ENCODE results near the gene NOP10.

The NOP10 gene

GRCh38 chr15:34367101-34368081 lies 24.5 kb upstream of the NOP10 start, which contains the start of gene LPCAT4:
TSS of gene LPCAT4 (minus strand) at chr15:34367196. CDS start at chr15:34367100, 96 bp downstream.
- Histone ChIP-seq H3K79me2 (ENCODE audit: insufficient read depth, low read depth) (peaks cover 17% of the 10 kb centered on the region; the same call in 1 of the 2 replicates), H3K4me1 (ENCODE audit: low read depth, poor library complexity, severe bottlenecking) (peaks cover 13% of the 10 kb centered on the region), H2AFZ (ENCODE audit: low read depth) (peak within 1 kb of the TSS; percentile 82), H3K9ac (peak within 1 kb of the TSS; percentile 86), H3K4me3 (IDR thresholded peaks at IDR 0.05; ENCODE audit: insufficient read depth, low read depth, low read length) (peak within 1 kb of the TSS; percentile 45), H3K27ac (peak within 1 kb of the TSS; percentile 94), H3K27me3 (ENCODE audit: insufficient read depth, low read depth) (no peaks in the 10 kb centered on the region), H3K4me2 (peak within 1 kb of the TSS; percentile 97), H3K36me3 (ENCODE audit: insufficient read depth) (no peaks in the 10 kb centered on the region), H4K20me1 (ENCODE audit: insufficient read depth) (no peaks in the 10 kb centered on the region)
- TF ChIP-seq CTCF (conservative IDR thresholded peaks at IDR 0.05; ENCODE audit: low read depth, low read length), result peak; percentile 73

DNA sequence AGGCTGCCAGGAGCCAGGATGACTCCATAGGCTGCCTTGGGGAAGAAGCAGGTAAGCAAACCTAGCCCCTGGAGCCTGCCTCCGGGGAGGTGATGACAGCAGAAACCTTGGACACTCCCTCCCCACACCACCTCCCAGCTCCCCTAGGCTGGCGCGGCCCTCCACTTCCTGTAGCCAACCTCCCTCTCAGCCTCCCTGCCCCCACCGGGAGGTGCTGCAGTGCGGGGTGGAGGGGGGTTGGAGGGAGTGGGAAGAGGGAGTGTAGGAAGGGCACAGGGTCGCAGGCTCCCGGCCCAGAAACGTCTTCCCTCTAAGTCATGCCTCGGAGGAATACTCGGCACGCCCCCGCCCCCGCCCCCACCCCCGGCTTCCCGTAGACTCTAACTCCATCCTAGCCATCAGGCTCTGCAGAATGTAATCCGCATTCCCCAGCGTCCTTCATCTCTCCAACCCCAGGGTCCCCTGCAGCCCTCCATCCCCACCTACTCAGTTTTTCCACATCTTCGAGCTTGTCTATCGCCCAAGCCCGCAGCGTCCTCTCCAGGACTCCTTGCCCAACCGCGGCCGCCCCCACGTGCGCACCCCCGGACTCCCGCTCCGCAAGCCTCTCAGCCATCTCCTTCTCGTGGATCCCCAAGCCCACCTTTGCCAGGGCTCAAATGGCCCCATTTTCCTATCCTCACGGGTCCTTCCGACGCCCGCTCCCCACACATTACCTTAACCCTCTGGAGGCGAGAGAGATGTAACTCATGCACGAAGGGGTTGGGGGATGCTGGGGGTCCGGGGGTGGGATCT lies 23.5 kb upstream of the NOP10 start:
- Histone ChIP-seq H2AFZ (ENCODE audit: low read depth) (peak overlapping the region; percentile 82; the same call in 1 of the 2 replicates), H3K4me1 (ENCODE audit: low read depth, poor library complexity, severe bottlenecking) (peaks cover 13% of the 10 kb centered on the region), H3K36me3 (ENCODE audit: insufficient read depth) (no peaks in the 10 kb centered on the region), H3K27me3 (ENCODE audit: insufficient read depth, low read depth) (no peaks in the 10 kb centered on the region), H3K9ac (peak overlapping the region; percentile 68), H3K27ac (peak overlapping the region; percentile 44), H4K20me1 (ENCODE audit: insufficient read depth) (no peaks in the 10 kb centered on the region), H3K4me3 (IDR thresholded peaks at IDR 0.05; ENCODE audit: insufficient read depth, low read depth, low read length) (peak overlapping the region; percentile 45), H3K79me2 (ENCODE audit: insufficient read depth, low read depth) (peaks cover 17% of the 10 kb centered on the region; the same call in 1 of the 2 replicates), H3K4me2 (peak overlapping the region; percentile 97)
- TF ChIP-seq CTCF (conservative IDR thresholded peaks at IDR 0.05; ENCODE audit: low read depth, low read length), result no peak

DNA sequence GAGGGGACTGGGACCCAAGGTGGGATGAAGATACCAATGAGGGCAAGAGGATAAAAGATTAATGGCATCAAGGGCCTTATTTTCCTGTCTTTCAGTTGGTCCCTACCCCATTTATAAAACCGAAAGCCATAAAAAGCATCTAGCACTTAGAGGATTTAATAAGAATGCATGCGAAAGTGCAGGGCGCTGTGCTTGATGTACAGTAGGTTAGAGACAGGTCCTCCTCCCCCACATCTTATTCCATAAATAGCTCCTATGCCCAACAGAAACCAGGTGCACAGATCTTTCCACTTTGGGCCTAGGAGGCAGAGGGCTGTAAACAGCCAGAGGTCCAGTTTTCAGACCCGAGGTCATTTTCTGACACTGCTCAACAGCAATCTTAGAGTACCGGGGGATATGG lies 22.9 kb upstream of the NOP10 start:
- Histone ChIP-seq H3K4me1 (ENCODE audit: low read depth, poor library complexity, severe bottlenecking) (peaks cover 13% of the 10 kb centered on the region), H3K9ac (peak overlapping the region; percentile 46; the same call in 1 of the 2 replicates), H3K27me3 (ENCODE audit: insufficient read depth, low read depth) (no peaks in the 10 kb centered on the region), H3K4me3 (IDR thresholded peaks at IDR 0.05; ENCODE audit: insufficient read depth, low read depth, low read length) (peak overlapping the region; percentile 45), H4K20me1 (ENCODE audit: insufficient read depth) (no peaks in the 10 kb centered on the region), H2AFZ (ENCODE audit: low read depth) (peak overlapping the region; percentile 82; the same call in 1 of the 2 replicates), H3K4me2 (peak overlapping the region; percentile 97), H3K79me2 (ENCODE audit: insufficient read depth, low read depth) (peaks cover 17% of the 10 kb centered on the region; the same call in 1 of the 2 replicates), H3K27ac (0 out of 2 replicates have a peak overlapping the region, but pooled peaks have one; percentile 44), H3K36me3 (ENCODE audit: insufficient read depth) (no peaks in the 10 kb centered on the region)
- no peak for TF ChIP-seq CTCF (conservative IDR thresholded peaks at IDR 0.05; ENCODE audit: low read depth, low read length)
